SW480 (cell line): Measurements from ENCODE around the gene B3GAT1.
"Not testable (repeated sequence)": the region's sequence is repeated elsewhere in the genome, so short reads cannot be mapped to it uniquely, and the experiment has no call there.

Source experiments
- DNase-seq: peaks from one replicate; pipeline ENCODE4 v3.0.0-alpha.2; 2016; ENCODE audit warnings: low spot score

The B3GAT1 gene

GRCh38 chr11:134355136-134355535, 56.9 kb downstream of the B3GAT1 start:
- DNase-seq = no peak

DNA sequence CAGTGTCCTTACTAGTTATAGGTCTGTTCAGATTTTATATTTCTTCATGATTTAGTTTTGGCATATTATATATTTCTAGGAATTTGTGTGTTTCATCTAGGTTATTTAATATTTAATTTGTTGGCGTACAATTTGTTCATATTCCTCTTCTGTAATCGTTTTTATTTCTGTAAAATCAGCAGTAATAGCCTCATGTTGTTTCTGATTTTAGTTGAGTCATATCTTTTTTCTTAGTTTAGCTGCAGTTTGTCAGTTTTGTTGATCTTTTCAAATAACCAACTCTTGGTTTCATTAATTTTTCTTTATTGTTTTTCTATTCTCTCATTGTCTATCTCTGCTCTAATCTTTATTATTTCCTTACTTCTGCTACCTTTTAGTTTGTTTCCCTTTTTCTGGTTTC, 59.9 kb downstream of the B3GAT1 start:
- DNase-seq = no peak

DNA sequence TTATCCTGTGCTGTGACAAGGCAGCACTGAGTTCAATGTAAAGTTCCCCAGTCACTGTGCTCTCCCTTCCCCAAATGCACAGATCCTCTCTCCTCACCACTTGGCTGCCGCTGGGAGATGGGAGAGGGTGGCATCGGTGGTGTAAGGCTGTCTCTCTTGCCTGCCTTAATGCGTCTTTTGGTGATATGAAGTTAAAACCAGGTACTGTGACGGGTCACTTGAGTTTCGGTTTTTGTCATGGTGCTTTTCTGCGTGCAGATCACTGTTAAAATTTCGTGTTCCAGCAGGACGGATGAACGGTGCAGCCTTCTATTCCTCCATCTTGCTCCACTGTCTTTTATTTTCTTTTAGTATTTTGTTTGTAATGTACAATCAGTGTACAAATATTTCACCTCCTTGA, 61.7 kb downstream of the B3GAT1 start:
- DNase-seq = no peak

DNA sequence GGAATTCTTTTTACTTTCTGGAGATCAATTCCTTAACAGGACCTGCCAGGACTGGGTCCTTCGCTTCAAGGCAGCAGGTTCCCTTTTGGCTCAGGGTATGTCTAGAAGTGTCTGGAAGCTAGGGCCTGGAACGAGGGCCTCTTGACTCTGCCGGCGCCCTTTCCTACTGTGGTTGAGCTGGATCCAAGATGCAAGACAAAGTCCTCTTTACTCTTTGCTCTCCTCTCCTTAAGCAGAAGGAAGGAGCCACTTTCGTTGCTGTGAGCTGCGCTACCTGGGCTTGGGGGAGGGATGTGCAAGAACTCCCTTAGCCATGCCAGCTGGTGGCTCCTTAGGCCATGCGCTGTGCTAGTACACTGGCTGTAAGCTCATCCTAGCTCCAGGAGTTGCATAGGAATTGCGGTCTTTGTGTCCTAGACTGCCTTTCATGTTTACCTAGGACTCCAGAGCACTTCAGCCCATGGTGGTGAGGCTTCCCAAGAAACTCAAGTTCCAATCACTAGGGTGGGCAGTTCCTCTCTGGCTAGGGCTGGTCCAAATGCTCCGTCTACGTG, 62.2 kb downstream of the B3GAT1 start:
- no peak for DNase-seq

DNA sequence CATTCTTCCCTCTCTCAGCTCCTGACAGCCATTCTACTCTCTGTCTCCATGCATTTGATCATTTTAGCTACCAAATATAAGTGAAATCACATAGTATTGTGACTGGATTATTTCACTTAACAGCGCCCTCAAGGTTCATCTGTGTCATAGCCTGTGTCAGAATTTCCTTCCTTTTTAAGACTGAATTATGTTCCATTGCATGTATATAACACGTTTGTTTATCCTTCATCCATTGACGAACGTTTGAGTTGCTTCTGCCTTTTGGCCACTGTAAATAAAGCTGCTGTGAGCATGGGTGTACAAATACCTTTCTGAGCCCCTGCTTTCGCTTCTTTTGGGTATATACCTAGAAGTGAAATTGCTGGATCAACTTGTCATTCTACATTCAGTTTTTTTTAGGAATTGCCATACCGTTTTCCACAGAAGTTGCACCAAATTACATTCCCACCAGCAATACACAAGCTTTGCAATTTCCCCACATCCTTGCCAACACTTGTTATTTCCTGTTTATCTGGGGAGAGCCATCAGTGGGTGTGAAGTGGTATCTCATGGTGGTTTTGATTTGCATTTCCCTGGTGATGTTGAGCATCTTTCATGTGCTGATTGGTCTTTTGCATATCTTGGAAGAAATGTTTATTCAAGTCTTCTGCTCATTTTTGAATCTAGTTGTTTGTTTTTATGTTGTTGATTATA, 62.8 kb downstream of the B3GAT1 start:
- DNase-seq = no peak

GRCh38 chr11:134347441-134347840, 64.6 kb downstream of the B3GAT1 start:
- DNase-seq = no peak

GRCh38 chr11:134346976-134347350, 65.1 kb downstream of the B3GAT1 start:
- no peak for DNase-seq

- no peak for DNase-seq
Measured at GRCh38 chr11:134346101-134346975, 65.7 kb downstream of the B3GAT1 start.

- no peak for DNase-seq
Measured at GRCh38 chr11:134345237-134345550, 66.8 kb downstream of the B3GAT1 start.

GRCh38 chr11:134344497-134345236, 67.4 kb downstream of the B3GAT1 start:
- not testable (repeated sequence) for DNase-seq

DNA sequence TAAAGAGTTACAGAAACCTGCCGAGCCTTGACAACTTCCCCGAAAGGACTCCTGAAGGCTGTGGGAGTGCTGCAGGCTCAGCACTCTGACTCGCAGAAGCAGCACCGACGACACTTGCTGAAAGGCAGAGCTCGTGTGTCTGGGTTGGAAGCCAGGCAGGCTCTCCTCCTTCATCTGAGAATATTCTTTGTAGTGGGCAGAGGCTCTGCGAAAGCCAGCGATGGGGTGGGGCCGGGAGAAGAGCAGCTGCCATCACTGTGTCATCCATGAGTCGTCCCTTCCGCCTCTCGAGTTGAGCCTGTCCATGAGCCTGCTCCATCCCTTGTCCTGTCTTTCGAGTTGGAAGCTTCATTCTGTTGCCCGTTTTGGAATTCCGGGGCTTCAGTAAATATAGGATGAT, 68.4 kb downstream of the B3GAT1 start:
- no peak for DNase-seq

GRCh38 chr11:134342572-134343340, 69.3 kb downstream of the B3GAT1 start:
- DNase-seq = no peak

GRCh38 chr11:134341805-134342571, 70.1 kb downstream of the B3GAT1 start:
- DNase-seq = no peak

DNA sequence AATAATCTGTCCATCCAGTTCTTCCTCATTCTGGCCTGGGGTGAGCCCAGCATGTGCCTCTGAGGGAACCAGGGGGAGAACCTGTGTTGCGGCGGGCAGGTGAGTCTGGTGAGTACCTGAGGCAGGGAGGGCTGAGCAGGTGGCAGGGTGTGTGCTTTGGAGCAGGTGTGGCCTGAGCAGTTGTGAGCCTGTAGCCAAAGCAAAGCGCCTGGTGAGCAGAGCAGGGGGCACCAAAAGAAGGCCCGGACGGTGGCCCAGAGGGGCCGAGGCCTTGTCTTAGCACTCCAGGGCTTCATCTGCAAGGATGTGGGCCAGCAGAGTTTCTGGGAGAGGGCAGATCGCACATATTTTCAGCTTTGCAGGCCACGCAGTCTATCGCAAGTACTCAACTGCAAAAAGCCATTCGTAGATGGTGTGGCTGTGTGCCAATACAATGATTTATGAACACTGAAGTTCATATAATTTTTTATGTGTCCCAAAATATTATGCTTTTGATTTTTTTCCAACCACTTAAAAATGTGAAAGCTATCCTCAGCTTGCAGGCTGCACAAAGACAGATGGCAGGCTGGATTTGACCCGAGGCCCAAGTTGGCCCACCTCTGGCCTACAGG, 71.6 kb downstream of the B3GAT1 start:
- DNase-seq = no peak

- DNase-seq = peak; percentile 59
Measured at GRCh38 chr11:134339756-134340155, 72.3 kb downstream of the B3GAT1 start.

GRCh38 chr11:134338654-134339053, 73.4 kb downstream of the B3GAT1 start:
- DNase-seq = no peak

DNA sequence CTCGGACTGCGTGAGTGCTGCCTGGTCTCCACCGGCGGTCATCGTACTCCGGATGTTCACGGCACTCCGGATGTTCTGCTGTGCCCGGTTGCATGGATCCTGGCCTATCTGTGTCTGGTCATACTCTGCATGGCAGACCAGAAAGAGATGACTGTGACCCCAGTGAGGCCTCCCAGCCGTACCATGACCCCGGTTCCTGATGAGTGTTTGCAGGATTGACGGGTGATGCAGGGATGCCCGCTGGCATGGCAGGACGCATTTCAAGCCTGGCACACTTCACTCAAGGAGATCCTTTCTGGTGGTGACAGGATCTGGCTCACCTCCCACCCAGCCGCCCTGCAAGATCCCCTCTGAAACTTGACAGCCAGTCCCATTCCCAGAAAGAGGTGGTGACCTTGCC, 74.0 kb downstream of the B3GAT1 start:
- no peak for DNase-seq

- DNase-seq = no peak
Measured at GRCh38 chr11:134337051-134337450, 75.0 kb downstream of the B3GAT1 start.

DNA sequence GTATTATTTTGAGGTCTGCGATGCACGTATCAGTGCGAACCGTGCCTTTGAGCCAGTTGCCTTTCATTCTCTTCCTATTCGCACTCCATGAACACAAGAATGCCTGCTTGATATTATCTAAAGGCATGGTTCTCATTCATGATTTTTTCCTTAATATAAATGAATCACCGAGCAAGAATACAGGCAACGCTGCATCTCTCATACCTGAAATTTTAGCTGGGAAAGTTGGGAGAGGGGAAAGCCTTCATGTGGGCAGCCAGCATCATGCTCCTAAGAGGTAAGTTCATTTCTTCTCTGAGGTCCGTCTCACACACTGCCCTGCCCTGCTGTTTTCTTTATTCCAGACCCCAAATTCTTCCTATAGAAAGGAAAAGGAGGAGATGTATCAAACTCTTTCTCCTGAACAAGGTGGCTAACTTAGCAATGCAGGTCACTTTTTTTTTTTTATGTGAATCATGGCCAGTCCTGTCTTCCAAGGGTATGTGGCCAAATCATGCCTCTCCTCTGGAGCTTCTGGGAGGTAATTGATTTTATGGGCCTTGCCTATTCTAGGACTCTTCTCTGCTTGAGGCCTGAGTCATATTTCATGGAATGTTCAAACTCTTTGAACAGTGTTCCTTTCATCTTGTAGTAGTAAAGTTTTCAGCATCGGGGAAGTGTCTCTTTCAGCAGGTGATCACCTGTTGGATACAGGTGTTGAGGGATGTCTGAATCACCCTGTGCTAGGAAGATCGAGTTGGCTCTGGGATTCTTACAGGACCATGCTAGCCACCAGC, 77.1 kb downstream of the B3GAT1 start:
- peak; percentile 83 for DNase-seq

GRCh38 chr11:134333946-134334345, 78.1 kb downstream of the B3GAT1 start:
- DNase-seq = peak; percentile 13
